ENCODE data around the gene RIN2. TPM values are rescaled to one million over a fixed set of nuclear protein-coding genes. Genes with fewer than 3 reads are reported as not detected.
A peak's percentile ranks its signal among the peaks of the same experiment; 100 is the strongest.

The RIN2 gene
- total RNA-seq, 2 experiments from 2014 or later = not detected

- peaks cover 1% of the 10 kb centered on the region for H3K27me3 Mint-ChIP-seq
- H3K4me1 Mint-ChIP-seq (ENCODE audit: low read depth) = no peaks in the 10 kb centered on the region
- no peak overlapping the region for H3K27ac Mint-ChIP-seq
- no peaks in the 10 kb centered on the region for H3K9me3 Mint-ChIP-seq
- H3K36me3 Mint-ChIP-seq = no peaks in the 10 kb centered on the region
- no peak overlapping the region for H3K4me3 Mint-ChIP-seq
- intact Hi-C loops (cut with micrococcal nuclease) = no loop called here
- no peak for DNase-seq
- ChIA-PET CTCF (interaction anchor here (1.0 kb wide), 1 partner anchor 10 kb away, joined by 3 read pairs; no protein-coding TSS in a partner anchor), POLR2A (no interaction called here)
Measured at GRCh38 chr20:19723813-19724430, 34.1 kb upstream of the RIN2 start.

DNA sequence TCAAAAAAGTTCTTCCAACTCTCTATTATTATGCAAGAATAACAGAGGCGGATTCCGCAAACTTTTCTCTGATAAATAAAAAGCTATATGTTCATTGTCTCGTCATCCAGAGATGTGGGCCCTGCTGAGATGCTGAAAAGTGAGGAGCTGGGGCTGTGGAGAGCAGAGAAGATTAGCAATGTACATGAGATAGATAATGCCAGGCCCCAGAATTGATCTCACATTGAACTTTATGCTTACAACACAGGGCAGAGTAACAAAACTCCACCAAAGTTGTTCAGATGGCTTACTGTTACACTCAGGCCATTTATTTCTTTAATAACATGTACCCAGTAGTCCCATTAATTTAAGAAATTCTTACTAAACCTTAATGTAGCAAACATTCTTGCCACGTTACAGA lies 32.7 kb upstream of the RIN2 start:
- Mint-ChIP-seq H3K36me3 (no peaks in the 10 kb centered on the region), H3K4me3 (no peak overlapping the region), H3K4me1 (ENCODE audit: low read depth) (peaks cover 2% of the 10 kb centered on the region), H3K27me3 (peaks cover 1% of the 10 kb centered on the region), H3K27ac (no peak overlapping the region), H3K9me3 (no peaks in the 10 kb centered on the region)
- ChIA-PET POLR2A (no interaction called here), CTCF (no interaction called here)
- DNase-seq = no peak
- intact Hi-C loops (cut with micrococcal nuclease) = no loop called here

DNA sequence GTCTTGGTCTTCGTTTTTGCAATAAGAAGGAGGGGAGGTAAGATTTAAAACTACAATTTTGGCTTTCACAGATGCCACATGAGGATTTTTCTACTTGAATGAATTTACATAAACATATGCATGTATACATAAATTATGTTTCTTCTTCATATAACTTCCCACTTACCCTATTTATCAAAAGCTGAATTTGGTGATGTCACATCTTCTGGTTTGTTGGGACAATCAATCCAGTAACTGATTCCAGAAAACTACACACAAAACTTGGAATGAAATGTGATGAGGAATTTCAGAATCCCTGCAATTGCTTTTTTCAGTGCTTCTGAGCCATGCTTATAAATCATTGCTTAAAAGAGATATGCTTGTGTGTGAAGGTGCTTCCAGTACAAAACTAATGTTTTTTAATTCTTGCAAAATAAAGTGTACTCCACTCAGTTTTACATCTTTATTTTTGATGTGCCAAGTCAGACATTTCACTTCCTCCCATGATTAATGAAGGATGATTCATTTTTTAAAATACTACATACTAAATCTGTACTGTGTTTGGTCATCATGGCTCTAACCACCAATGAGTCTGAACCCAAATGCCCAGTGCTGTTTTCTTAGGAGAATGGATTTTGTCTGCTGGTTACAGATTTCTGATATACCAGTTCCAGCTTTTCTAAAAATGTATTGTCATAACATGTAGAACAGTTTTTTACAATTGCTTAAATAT lies 32.1 kb upstream of the RIN2 start:
- Mint-ChIP-seq H3K9me3 (no peaks in the 10 kb centered on the region), H3K4me3 (no peak overlapping the region), H3K27ac (no peak overlapping the region), H3K36me3 (no peaks in the 10 kb centered on the region), H3K27me3 (peaks cover 1% of the 10 kb centered on the region), H3K4me1 (ENCODE audit: low read depth) (peaks cover 2% of the 10 kb centered on the region)
- POLR2A ChIA-PET = no interaction called here
- intact Hi-C loops (cut with micrococcal nuclease) = no loop called here
- CTCF ChIA-PET = no interaction called here
- no peak for DNase-seq

GRCh38 chr20:19727251-19727847 lies 30.7 kb upstream of the RIN2 start:
- Mint-ChIP-seq H3K4me3 (no peak overlapping the region), H3K27me3 (peaks cover 3% of the 10 kb centered on the region), H3K27ac (no peak overlapping the region), H3K4me1 (ENCODE audit: low read depth) (peaks cover 2% of the 10 kb centered on the region), H3K36me3 (no peaks in the 10 kb centered on the region), H3K9me3 (no peaks in the 10 kb centered on the region)
- ChIA-PET CTCF (no interaction called here), POLR2A (no interaction called here)
- DNase-seq = no peak
- intact Hi-C loops (cut with micrococcal nuclease) = no loop called here

DNA sequence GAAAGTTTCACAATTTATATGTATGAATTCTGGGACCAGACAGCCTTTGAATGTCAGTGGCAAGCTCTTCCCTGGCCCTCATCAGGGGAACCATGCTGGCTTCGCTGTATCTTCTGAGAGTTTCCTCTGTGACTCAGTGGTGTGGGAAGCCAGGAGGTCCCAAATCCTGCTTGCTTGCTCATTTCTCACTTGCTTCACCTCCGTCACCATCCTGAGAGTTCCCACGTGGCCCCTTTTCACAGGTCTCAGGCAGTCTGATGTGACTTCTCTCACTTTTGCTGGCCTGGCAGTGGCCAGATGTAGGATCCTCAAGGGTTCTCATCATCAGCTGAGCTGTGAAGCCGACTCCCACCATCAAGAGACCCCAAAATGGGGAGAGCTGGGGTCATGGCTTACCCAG lies 28.4 kb upstream of the RIN2 start:
- no peak overlapping the region for H3K4me3 Mint-ChIP-seq
- ChIA-PET POLR2A (no interaction called here), CTCF (no interaction called here)
- no peaks in the 10 kb centered on the region for H3K36me3 Mint-ChIP-seq
- intact Hi-C loops (cut with micrococcal nuclease) = no loop called here
- no peak overlapping the region for H3K27ac Mint-ChIP-seq
- peak; percentile 37 for DNase-seq
- peaks cover 1% of the 10 kb centered on the region for H3K27me3 Mint-ChIP-seq
- H3K4me1 Mint-ChIP-seq (ENCODE audit: low read depth) = peaks cover 2% of the 10 kb centered on the region
- H3K9me3 Mint-ChIP-seq = no peaks in the 10 kb centered on the region

DNA sequence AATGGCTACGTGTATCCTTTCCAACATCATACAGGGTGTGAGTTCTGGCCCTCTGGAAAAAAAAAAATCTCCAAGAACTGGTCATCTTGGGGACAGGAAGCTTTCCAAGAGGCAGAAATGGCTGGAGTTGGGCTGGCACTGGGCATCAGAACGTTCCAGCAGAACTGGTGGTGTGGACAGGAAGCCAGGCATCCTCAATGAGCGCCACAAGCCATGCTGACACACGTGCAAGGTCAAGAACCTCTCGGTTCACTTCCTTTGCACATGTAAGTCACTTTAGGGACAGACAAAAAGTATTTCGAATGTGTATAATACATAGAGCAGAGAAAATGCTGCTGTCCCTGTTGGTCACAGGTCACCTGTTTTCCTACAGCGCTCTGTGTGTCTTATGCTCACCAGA lies 27.4 kb upstream of the RIN2 start:
- CTCF ChIA-PET = no interaction called here

DNA sequence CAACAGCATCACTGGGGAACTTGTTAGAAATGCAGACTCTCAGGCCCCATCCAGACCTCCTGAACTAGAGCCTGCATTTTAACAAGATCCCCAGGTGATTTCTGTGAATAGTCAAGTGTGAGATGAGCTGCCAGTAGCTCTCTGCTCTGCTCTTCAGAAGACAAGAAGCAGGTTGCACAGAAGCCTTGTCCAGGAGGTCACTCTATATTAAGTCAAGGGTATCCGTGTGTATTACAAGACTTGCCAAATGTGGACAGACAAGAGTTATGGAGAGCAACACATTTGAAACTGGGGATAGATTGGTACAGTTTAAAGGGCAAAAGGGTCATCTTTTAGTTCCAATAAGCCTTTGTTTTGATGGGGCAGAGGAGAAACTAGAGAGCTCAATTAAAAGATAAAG lies 23.2 kb upstream of the RIN2 start:
- no peaks in the 10 kb centered on the region for H3K36me3 Mint-ChIP-seq
- peaks cover 20% of the 10 kb centered on the region for H3K4me1 Mint-ChIP-seq (ENCODE audit: low read depth)
- no peak overlapping the region for H3K4me3 Mint-ChIP-seq
- intact Hi-C loops (cut with micrococcal nuclease) = loop anchor here (5.0 kb wide), 1 partner anchor 762 kb away; no protein-coding TSS in a partner anchor
- ChIA-PET POLR2A (no interaction called here), CTCF (no interaction called here)
- DNase-seq = no peak
- H3K27me3 Mint-ChIP-seq = peaks cover 2% of the 10 kb centered on the region
- no peak overlapping the region for H3K27ac Mint-ChIP-seq
- H3K9me3 Mint-ChIP-seq = no peaks in the 10 kb centered on the region

More for the DNA sequence above, 27.4 kb upstream of the RIN2 start:
- Mint-ChIP-seq H3K27ac (no peak overlapping the region), H3K4me1 (ENCODE audit: low read depth) (peaks cover 8% of the 10 kb centered on the region), H3K9me3 (no peaks in the 10 kb centered on the region), H3K27me3 (peaks cover 1% of the 10 kb centered on the region), H3K36me3 (no peaks in the 10 kb centered on the region), H3K4me3 (no peak overlapping the region)
- POLR2A ChIA-PET = no interaction called here
- DNase-seq = no peak
- intact Hi-C loops (cut with micrococcal nuclease) = no loop called here

DNA sequence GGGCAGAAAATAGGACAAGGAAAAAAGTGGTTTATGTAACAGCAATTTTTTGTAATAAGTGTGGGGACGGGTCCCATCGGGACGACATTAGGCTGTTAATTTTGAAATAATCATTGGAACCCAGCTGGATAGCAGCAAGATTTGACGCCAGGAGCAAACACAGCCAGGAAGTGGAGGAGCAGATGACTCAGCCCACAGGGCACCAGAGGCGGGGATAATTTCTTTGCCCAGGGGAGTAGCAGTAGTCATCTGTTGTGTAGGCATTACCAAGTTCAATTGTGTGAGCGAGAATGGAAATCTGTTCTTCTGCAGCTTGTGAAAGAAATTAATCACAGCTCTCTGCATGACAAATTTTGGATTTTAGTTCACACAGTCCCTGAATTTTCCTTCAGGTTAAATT lies 22.6 kb upstream of the RIN2 start:
- POLR2A ChIA-PET = no interaction called here
- H3K9me3 Mint-ChIP-seq = no peaks in the 10 kb centered on the region

GRCh38 chr20:19737025-19737424 lies 21.0 kb upstream of the RIN2 start:
- Mint-ChIP-seq H3K27me3 (peaks cover 12% of the 10 kb centered on the region), H3K36me3 (no peaks in the 10 kb centered on the region), H3K4me1 (ENCODE audit: low read depth) (peaks cover 19% of the 10 kb centered on the region), H3K9me3 (no peaks in the 10 kb centered on the region), H3K27ac (no peak overlapping the region), H3K4me3 (no peak overlapping the region)
- intact Hi-C loops (cut with micrococcal nuclease) = loop anchor here (1.0 to 5.0 kb wide), 4 partner anchors 91 to 760 kb away; no protein-coding TSS in a partner anchor
- CTCF ChIA-PET = interaction anchor here (0.9 to 1.2 kb wide), 2 partner anchors 44 to 47 kb away, joined by 3 to 6 read pairs; no protein-coding TSS in a partner anchor
- POLR2A ChIA-PET = no interaction called here
- DNase-seq = peak; percentile 34

More for the DNA sequence above, 22.6 kb upstream of the RIN2 start:
- H3K4me1 Mint-ChIP-seq (ENCODE audit: low read depth) = peaks cover 19% of the 10 kb centered on the region
- CTCF ChIA-PET = no interaction called here
- DNase-seq = peak; percentile 70
- no peak overlapping the region for H3K4me3 Mint-ChIP-seq
- intact Hi-C loops (cut with micrococcal nuclease) = loop anchor here (5.0 kb wide), 1 partner anchor 762 kb away; no protein-coding TSS in a partner anchor
- H3K27ac Mint-ChIP-seq = peak overlapping the region; percentile 7
- H3K27me3 Mint-ChIP-seq = peaks cover 8% of the 10 kb centered on the region
- no peaks in the 10 kb centered on the region for H3K36me3 Mint-ChIP-seq

GRCh38 chr20:19738951-19739350 lies 19.1 kb upstream of the RIN2 start:
- CTCF ChIA-PET = no interaction called here
- Mint-ChIP-seq H3K27me3 (peaks cover 17% of the 10 kb centered on the region), H3K36me3 (no peaks in the 10 kb centered on the region), H3K27ac (no peak overlapping the region), H3K4me3 (no peak overlapping the region), H3K4me1 (ENCODE audit: low read depth) (peaks cover 19% of the 10 kb centered on the region), H3K9me3 (no peaks in the 10 kb centered on the region)
- POLR2A ChIA-PET = no interaction called here
- intact Hi-C loops (cut with micrococcal nuclease) = loop anchor here (5.0 kb wide), 1 partner anchor 758 kb away; no protein-coding TSS in a partner anchor
- DNase-seq = no peak

- ChIA-PET POLR2A (no interaction called here), CTCF (no interaction called here)
- Mint-ChIP-seq H3K27me3 (peaks cover 18% of the 10 kb centered on the region), H3K4me1 (ENCODE audit: low read depth) (peaks cover 19% of the 10 kb centered on the region), H3K27ac (no peak overlapping the region), H3K4me3 (no peak overlapping the region), H3K36me3 (no peaks in the 10 kb centered on the region), H3K9me3 (no peaks in the 10 kb centered on the region)
- intact Hi-C loops (cut with micrococcal nuclease) = loop anchor here (5.0 kb wide), 1 partner anchor 758 kb away; no protein-coding TSS in a partner anchor
- no peak for DNase-seq
Measured at GRCh38 chr20:19739351-19739750, 18.7 kb upstream of the RIN2 start.

GRCh38 chr20:19740512-19740911 lies 17.5 kb upstream of the RIN2 start:
- Mint-ChIP-seq H3K4me3 (no peak overlapping the region), H3K27ac (no peak overlapping the region), H3K36me3 (no peaks in the 10 kb centered on the region), H3K27me3 (peaks cover 18% of the 10 kb centered on the region), H3K4me1 (ENCODE audit: low read depth) (peaks cover 15% of the 10 kb centered on the region), H3K9me3 (peaks cover 8% of the 10 kb centered on the region)
- CTCF ChIA-PET = no interaction called here
- no peak for DNase-seq
- intact Hi-C loops (cut with micrococcal nuclease) = no loop called here
- POLR2A ChIA-PET = no interaction called here

All from activated CD4-positive, alpha-beta memory T cell treated with anti-CD3 and anti-CD28 coated beads for 36 hours (primary cell).